Pericardium fibroblast (primary cell): Measurements from ENCODE around the gene NPR3. TPM values are rescaled to one million over a fixed set of nuclear protein-coding genes. Genes with fewer than 3 reads are reported as not detected.

Experiments used
- total RNA-seq: library from RNA; depleted of rRNA; stranded (reverse); fragments of >200 nt; gene quantifications from 2 replicates; pipeline ENCODE4 v1.2.3, GENCODE V29; 2015

Gene NPR3, protein sequence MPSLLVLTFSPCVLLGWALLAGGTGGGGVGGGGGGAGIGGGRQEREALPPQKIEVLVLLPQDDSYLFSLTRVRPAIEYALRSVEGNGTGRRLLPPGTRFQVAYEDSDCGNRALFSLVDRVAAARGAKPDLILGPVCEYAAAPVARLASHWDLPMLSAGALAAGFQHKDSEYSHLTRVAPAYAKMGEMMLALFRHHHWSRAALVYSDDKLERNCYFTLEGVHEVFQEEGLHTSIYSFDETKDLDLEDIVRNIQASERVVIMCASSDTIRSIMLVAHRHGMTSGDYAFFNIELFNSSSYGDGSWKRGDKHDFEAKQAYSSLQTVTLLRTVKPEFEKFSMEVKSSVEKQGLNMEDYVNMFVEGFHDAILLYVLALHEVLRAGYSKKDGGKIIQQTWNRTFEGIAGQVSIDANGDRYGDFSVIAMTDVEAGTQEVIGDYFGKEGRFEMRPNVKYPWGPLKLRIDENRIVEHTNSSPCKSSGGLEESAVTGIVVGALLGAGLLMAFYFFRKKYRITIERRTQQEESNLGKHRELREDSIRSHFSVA
- 10.3 and 35.3 TPM in 2 replicates for total RNA-seq

DNA sequence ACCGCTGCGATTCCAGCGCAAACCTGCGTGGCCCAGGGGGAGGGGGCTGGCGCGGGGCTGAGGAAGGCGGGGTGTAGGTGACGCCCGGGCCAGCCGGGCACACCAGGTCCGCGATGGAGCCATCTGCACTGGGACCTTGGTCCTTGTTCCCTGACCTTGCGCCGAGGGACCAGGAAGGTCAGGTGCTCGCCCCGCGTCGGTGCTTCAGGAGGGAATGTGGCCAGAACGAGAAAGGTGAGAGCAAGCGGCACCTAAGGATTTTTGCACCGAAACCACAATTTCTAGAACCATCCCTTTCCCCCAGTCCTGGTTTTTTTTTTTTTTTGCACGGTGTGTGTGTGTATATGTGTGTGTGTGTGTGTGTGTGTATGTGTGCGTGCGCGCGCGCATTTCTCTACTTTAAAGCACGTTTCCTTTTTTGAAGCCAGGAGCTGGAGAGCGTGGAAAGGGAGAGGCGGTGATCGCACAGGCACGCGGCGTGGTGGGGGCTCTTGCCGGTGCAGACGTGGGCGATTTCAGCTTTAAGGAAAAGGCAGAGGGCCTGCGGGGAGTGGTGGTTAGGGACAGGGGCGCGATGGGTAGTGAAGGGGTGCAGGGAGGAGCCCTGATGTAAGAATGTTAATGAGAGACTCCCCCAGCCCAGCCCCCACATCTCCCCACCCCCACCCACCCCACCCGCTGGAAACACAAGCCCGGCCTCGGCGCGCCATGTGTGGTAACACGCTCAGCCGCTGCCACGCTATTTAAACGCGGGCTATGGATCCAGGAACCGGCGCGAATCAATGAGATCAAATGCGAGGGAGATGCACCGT is at the start of gene NPR3:
NPR3 (plus strand) TSS at position 772 of the 812 bp plus-strand sequence. CDS start 456 bp downstream, outside the sequence.

Other genes with a start within 250 kb of the NPR3 start
- 227 and 269 TPM in 2 replicates for gene SUB1, start 125.8 kb upstream of the NPR3 start, total RNA-seq